Fibroblast of skin of right quadriceps (primary cell): ENCODE measurements around the gene OCA2.
"Not testable (repeated sequence)": the region's sequence is repeated elsewhere in the genome, so short reads cannot be mapped to it uniquely, and the experiment has no call there.

ENCODE experiments used
- DNase-seq: peaks from one replicate; pipeline ENCODE4 v3.0.0-alpha.2; 2013

The OCA2 gene

GRCh38 chr15:27866505-27867165 is 232.5 kb downstream of the OCA2 start:
- DNase-seq = no peak

- DNase-seq = no peak
Measured at GRCh38 chr15:27865926-27866325, 233.2 kb downstream of the OCA2 start.

- no peak for DNase-seq
Measured at GRCh38 chr15:27865323-27865922, 233.7 kb downstream of the OCA2 start.

- no peak for DNase-seq
Measured at GRCh38 chr15:27864719-27865118, 234.4 kb downstream of the OCA2 start.

- DNase-seq = no peak
Measured at GRCh38 chr15:27864086-27864485, 235.0 kb downstream of the OCA2 start.

- DNase-seq = no peak
Measured at GRCh38 chr15:27863000-27863399, 236.1 kb downstream of the OCA2 start.

GRCh38 chr15:27861171-27861570 is 237.9 kb downstream of the OCA2 start:
- DNase-seq = no peak

- DNase-seq = no peak
Measured at GRCh38 chr15:27855137-27855536, 244.0 kb downstream of the OCA2 start.

GRCh38 chr15:27854601-27855000 is 244.5 kb downstream of the OCA2 start:
- no peak for DNase-seq

- DNase-seq = no peak
Measured at GRCh38 chr15:27853624-27854455, 245.3 kb downstream of the OCA2 start.

GRCh38 chr15:27851858-27852210 is 247.3 kb downstream of the OCA2 start:
- DNase-seq = no peak

GRCh38 chr15:27850981-27851857 is 247.9 kb downstream of the OCA2 start:
- no peak for DNase-seq

- DNase-seq = no peak
Measured at GRCh38 chr15:27850050-27850449, 249.1 kb downstream of the OCA2 start.

- DNase-seq = not testable (repeated sequence)
Measured at GRCh38 chr15:27848936-27849335, 250.2 kb downstream of the OCA2 start.

- no peak for DNase-seq
Measured at GRCh38 chr15:27847775-27848710, 251.1 kb downstream of the OCA2 start.

GRCh38 chr15:27846722-27847395 is 252.3 kb downstream of the OCA2 start:
- DNase-seq = no peak

GRCh38 chr15:27845535-27846369 is 253.4 kb downstream of the OCA2 start:
- no peak for DNase-seq

GRCh38 chr15:27844018-27844666 is 255.0 kb downstream of the OCA2 start:
- DNase-seq = peak; percentile 93

GRCh38 chr15:27843146-27843545 is 256.0 kb downstream of the OCA2 start:
- no peak for DNase-seq

GRCh38 chr15:27842526-27842925 is 256.6 kb downstream of the OCA2 start:
- peak; percentile 17 for DNase-seq
